GM12878 (cell line): Measurements from ENCODE around the gene LRIT3. TPM values are rescaled to one million over a fixed set of nuclear protein-coding genes. Genes with fewer than 3 reads are reported as not detected.

Experiments
- ATAC-seq: fragments of 200-7000 bp; cut with Tn5 transposase; 3 replicates; pipeline ENCODE4 v1.9.1; 2020; ENCODE audit warnings: mild to moderate bottlenecking, moderate library complexity
- BruUV-seq: library from RNA; stranded (reverse); fragments of 400-500 nt; replicated peaks from 2 replicates; lab custom pipeline; 2021; lab: Mats Ljungman, UMichigan
- CTCF ChIA-PET: fragments of 300-600 bp; sonication (Branson Sonifier 250); formaldehyde crosslinking; extraction: SDS; loops from one replicate; lab custom pipeline; 2021; ENCODE audit warnings: inconsistent platforms; lab: Yijun Ruan, JAX
- POLR2A ChIA-PET: fragments of 350-600 bp; formaldehyde crosslinking; extraction: SDS; loops from one replicate; lab custom pipeline; 2021; ENCODE audit warnings: inconsistent platforms; lab: Charles Lee
- RAD21 ChIA-PET: fragments of 300-600 bp; sonication (Branson Sonifier 250); formaldehyde crosslinking; loops from one replicate; lab custom pipeline; 2023; ENCODE audit warnings: antibody characterized with exemption; ENCODE audit not compliant: unreplicated experiment; lab: Charles Lee
- SMC1A ChIA-PET: fragments of 300-600 bp; sonication (Branson Sonifier 250); formaldehyde crosslinking; loops from one replicate; lab custom pipeline; 2023; ENCODE audit not compliant: unreplicated experiment, uncharacterized antibody; lab: Charles Lee
- DNase-seq: peaks from one replicate; pipeline ENCODE4 v3.0.0-alpha.2; 2011; ENCODE audit warnings: low read depth, low spot score
- FAIRE-seq: peaks from 3 replicates; lab custom pipeline; 2011; peaks lifted over from hg19 to GRCh38; lab: Jason Lieb, UNC
- H2AFZ ChIP-seq: 2 replicates; pipeline ENCODE4 v1.6.0; 2011; ENCODE audit warnings: low read depth, low read length, control low read depth; ENCODE audit not compliant: control insufficient read depth
- H3K27ac ChIP-seq: 2 replicates; pipeline ENCODE4 v1.5.1; 2011; ENCODE audit warnings: control low read depth; ENCODE audit not compliant: control insufficient read depth, insufficient read depth
- H3K27me3 ChIP-seq, 2 experiments: replicated peaks in 1 of 2; 2 replicates each; pipeline versions ENCODE4 v1.6.0 to v1.6.1; 2011; ENCODE audit warnings: low read length in 1 of 2; ENCODE audit not compliant: control insufficient read depth in 2 of 2, insufficient read depth in 2 of 2
- H3K36me3 ChIP-seq, 2 experiments: 2 replicates each; pipeline ENCODE4 v1.5.1; 2011; ENCODE audit warnings: low read length in 1 of 2; ENCODE audit not compliant: control insufficient read depth in 2 of 2, insufficient read depth in 2 of 2
- H3K4me1 ChIP-seq: 2 replicates; pipeline ENCODE4 v1.6.1; 2011; ENCODE audit warnings: mild to moderate bottlenecking, low read length, moderate library complexity, mixed read lengths; ENCODE audit not compliant: control insufficient read depth, insufficient read depth
- H3K4me2 ChIP-seq: 2 replicates; pipeline ENCODE4 v1.6.0; 2011; ENCODE audit warnings: control low read depth; ENCODE audit not compliant: control insufficient read depth, insufficient read depth
- H3K4me3 ChIP-seq: fragments of 200-600 bp; sonication (generic); 2 replicates; pipeline ENCODE4 v1.5.1; 2016
- H3K79me2 ChIP-seq: 2 replicates; pipeline ENCODE4 v1.6.0; 2011; ENCODE audit warnings: low read length; ENCODE audit not compliant: control insufficient read depth, insufficient read depth
- H3K9ac ChIP-seq: 2 replicates; pipeline ENCODE4 v1.8.0; 2011; ENCODE audit warnings: low read length, control low read depth, mixed read lengths; ENCODE audit not compliant: control insufficient read depth, insufficient read depth
- H3K9me3 ChIP-seq: replicated peaks from 3 replicates; pipeline ENCODE4 v1.5.1; 2011; ENCODE audit warnings: mild to moderate bottlenecking, low read length; ENCODE audit not compliant: control insufficient read depth, insufficient read depth
- H4K20me1 ChIP-seq: 2 replicates; pipeline ENCODE4 v1.6.0; 2011; ENCODE audit not compliant: control insufficient read depth, insufficient read depth
- CEBPZ ChIP-seq: fragments of 150-350 bp; IDR thresholded peaks from 2 replicates; pipeline ENCODE4 v1.6.1; 2016; ENCODE audit warnings: low read depth, low read length
- JUNB ChIP-seq: IDR thresholded peaks from 2 replicates; pipeline ENCODE4 v1.6.1; 2016; ENCODE audit warnings: antibody characterized with exemption, mild to moderate bottlenecking
- PAX5 ChIP-seq: IDR thresholded peaks from 2 replicates; pipeline ENCODE4 v1.6.1; 2011; ENCODE audit warnings: low read depth, low read length, borderline replicate concordance
- RCOR1 ChIP-seq: conservative IDR thresholded peaks from 2 replicates; pipeline ENCODE4 v1.6.1; 2012; ENCODE audit warnings: low read depth, low read length, improper control_type of control experiment
- SMC3 ChIP-seq: IDR thresholded peaks from 2 replicates; pipeline ENCODE4 v1.6.1; 2011; ENCODE audit warnings: low read length, improper control_type of control experiment, borderline replicate concordance
- ZNF207 ChIP-seq: fragments of 450-650 bp; IDR thresholded peaks from 2 replicates; pipeline ENCODE4 v1.6.1; 2014; ENCODE audit warnings: antibody characterized with exemption, mild to moderate bottlenecking, borderline replicate concordance
- WGBS: methylation state at CpG from one replicate; pipeline ENCODE4 v1.1.6; 2016; ENCODE audit warnings: low lambda C conversion rate; ENCODE audit not compliant: insufficient replicate concordance, insufficient coverage; ENCODE audit errors: missing lambda C conversion rate; 5-methylcytosine and 5-hydroxymethylcytosine counted together
- in situ Hi-C: fragments of 300-500 bp; cut with MboI; formaldehyde crosslinking; loops from 9 replicates; pipeline ENCODE4 v1.14.3; 2018; ENCODE audit warnings: mixed read lengths
- intact Hi-C: fragments of 100-400 bp; cut with micrococcal nuclease; formaldehyde crosslinking; loops from one replicate; pipeline ENCODE4 v1.14.2; 2022; ENCODE audit not compliant: unreplicated experiment
- polyA plus RNA-seq, 11 experiments: library from polyadenylated mRNA; depleted of rRNA in 4 of 11; unstranded in 6 of 11; stranded (reverse) in 5 of 11; fragments of >200 nt; fragmentation: Nextera tagmentation in 4 of 11; fragmentation: Illumina TruSeq in 1 of 11; extraction: Ambion mirVana in 4 of 11; extraction: Trizol in 1 of 11; gene quantifications; 1 replicate in 1 of 11; 2 replicates in 10 of 11; pipeline versions ENCODE4 v1.2.1 to v1.2.3, GENCODE V29; 2011 to 2016; ENCODE audit warnings: inconsistent platforms in 2 of 11, missing spikeins in 2 of 11, low read depth in 1 of 11
- total RNA-seq, 4 experiments: library from RNA; depleted of rRNA in 3 of 4; stranded (reverse); fragments of >200 nt in 3 of 4; fragmentation: Illumina TruSeq in 1 of 4; extraction: Trizol in 1 of 4; gene quantifications; 2 replicates each; pipeline versions ENCODE4 v1.2.1 to v1.2.3, GENCODE V29; 2013 to 2021

LRIT3 gene
- total and polyA plus RNA-seq, 10 of the 15 experiments (the other 5 are each of a cell fraction or from before 2014, with no cell fraction given) = 0.04 to 0.20 (median 0.10) TPM; not detected in 6

- WGBS = 48% methylated on average over 2 of the region's 2 CpGs
These were observed 30.4 kb downstream of the LRIT3 start for GRCh38 chr4:109878355-109878754.

GRCh38 chr4:109879081-109879480 is 31.2 kb downstream of the LRIT3 start:
- intact Hi-C loops = no loop called here
- Histone ChIP-seq H3K4me3 (no peak overlapping the region), H3K27ac (no peak overlapping the region), H3K79me2 (no peaks in the 10 kb centered on the region), H4K20me1 (no peaks in the 10 kb centered on the region), H3K4me2 (no peak overlapping the region), H3K27me3 (no peaks in the 10 kb centered on the region; a peak in 2 of 4 replicates), H2AFZ (no peak overlapping the region), H3K9ac (no peak overlapping the region), H3K4me1 (peaks cover 8% of the 10 kb centered on the region; the same call in 1 of the 2 replicates), H3K36me3 (no peaks in the 10 kb centered on the region), H3K9me3 (no peaks in the 10 kb centered on the region)
- FAIRE-seq (no peak), ATAC-seq (no peak), DNase-seq (no peak)
- in situ Hi-C loops = no loop called here
- WGBS = 45% methylated on average over 12 of the region's 12 CpGs
- BruUV-seq = no TSS peak
- RAD21 ChIA-PET = no interaction called here
- SMC1A ChIA-PET = interaction anchor here (0.8 kb wide), 1 partner anchor 99 kb away, joined by 3 read pairs; no protein-coding TSS in a partner anchor
- POLR2A ChIA-PET = no interaction called here
- CTCF ChIA-PET = no interaction called here
- TF ChIP-seq SMC3 = no peak
- TF ChIP-seq RCOR1 = no peak
- TF ChIP-seq PAX5 = no peak
- no peak for TF ChIP-seq CEBPZ

More at GRCh38 chr4:109878355-109878754, 30.4 kb downstream of the LRIT3 start:
- Histone ChIP-seq H3K9me3 (no peaks in the 10 kb centered on the region), H3K36me3 (no peaks in the 10 kb centered on the region), H3K9ac (no peak overlapping the region), H3K4me3 (no peak overlapping the region), H3K79me2 (no peaks in the 10 kb centered on the region), H3K4me1 (peaks cover 8% of the 10 kb centered on the region; the same call in 1 of the 2 replicates), H4K20me1 (no peaks in the 10 kb centered on the region), H3K4me2 (no peak overlapping the region), H3K27me3 (no peaks in the 10 kb centered on the region; a peak in 2 of 4 replicates), H2AFZ (no peak overlapping the region), H3K27ac (no peak overlapping the region)
- TF ChIP-seq JUNB (no peak), ZNF207 (no peak)
- FAIRE-seq = no peak
- BruUV-seq = no TSS peak
- ATAC-seq = no peak
- CTCF ChIA-PET = no interaction called here
- RAD21 ChIA-PET = no interaction called here
- intact Hi-C loops (no loop called here), in situ Hi-C loops (no loop called here)
- DNase-seq = no peak
- SMC1A ChIA-PET = no interaction called here
- POLR2A ChIA-PET = interaction anchor here (0.7 kb wide), 1 partner anchor 12 kb away, joined by 4 read pairs; no protein-coding TSS in a partner anchor
